Nephron progenitor cell (in vitro differentiated cells): Measurements from ENCODE around the gene HIVEP3.

Experiments
- DNase-seq: peaks from one replicate; pipeline ENCODE4 v3.0.0; 2021
- H3K27ac Mint-ChIP-seq: 2 replicates; pipeline ENCODE4 v1.8.0; 2021; ENCODE audit warnings: mild to moderate bottlenecking, moderate library complexity, mixed read lengths
- H3K27me3 Mint-ChIP-seq: 2 replicates; pipeline ENCODE4 v1.8.0; 2021; ENCODE audit warnings: mild to moderate bottlenecking, low read depth, mixed read lengths; ENCODE audit not compliant: poor library complexity
- H3K36me3 Mint-ChIP-seq: 2 replicates; pipeline ENCODE4 v1.8.0; 2021; ENCODE audit warnings: low read depth, mixed read lengths
- H3K4me1 Mint-ChIP-seq: 2 replicates; pipeline ENCODE4 v1.8.0; 2021; ENCODE audit warnings: mixed read lengths
- H3K4me3 Mint-ChIP-seq: 2 replicates; pipeline ENCODE4 v1.8.0; 2021; ENCODE audit warnings: mild to moderate bottlenecking, moderate library complexity, mixed read lengths
- H3K9me3 Mint-ChIP-seq: 2 replicates; pipeline ENCODE4 v1.8.0; 2021; ENCODE audit warnings: mild to moderate bottlenecking, moderate library complexity, mixed read lengths
- CTCF ChIP-seq: fragments of 200-600 bp; sonication (generic); IDR thresholded peaks from 2 replicates; pipeline ENCODE4 v1.5.0; 2021; ENCODE audit warnings: antibody characterized with exemption

HIVEP3 gene

GRCh38 chr1:41537251-41537650 lies 381.5 kb downstream of the HIVEP3 start:
- H3K27ac Mint-ChIP-seq, result no peak overlapping the region
- no peak overlapping the region for H3K4me3 Mint-ChIP-seq
- peaks cover 49% of the 10 kb centered on the region for H3K4me1 Mint-ChIP-seq
- TF ChIP-seq CTCF, result no peak
- peaks cover 27% of the 10 kb centered on the region for H3K27me3 Mint-ChIP-seq
- H3K9me3 Mint-ChIP-seq, result no peaks in the 10 kb centered on the region
- no peak for DNase-seq
- H3K36me3 Mint-ChIP-seq, result no peaks in the 10 kb centered on the region

GRCh38 chr1:41536361-41536802 lies 382.3 kb downstream of the HIVEP3 start:
- peaks cover 49% of the 10 kb centered on the region for H3K4me1 Mint-ChIP-seq
- H3K36me3 Mint-ChIP-seq, result no peaks in the 10 kb centered on the region
- no peak overlapping the region for H3K27ac Mint-ChIP-seq
- TF ChIP-seq CTCF, result no peak
- no peak for DNase-seq
- H3K4me3 Mint-ChIP-seq, result peak overlapping the region; percentile 30
- peaks cover 26% of the 10 kb centered on the region for H3K27me3 Mint-ChIP-seq
- H3K9me3 Mint-ChIP-seq, result no peaks in the 10 kb centered on the region

DNA sequence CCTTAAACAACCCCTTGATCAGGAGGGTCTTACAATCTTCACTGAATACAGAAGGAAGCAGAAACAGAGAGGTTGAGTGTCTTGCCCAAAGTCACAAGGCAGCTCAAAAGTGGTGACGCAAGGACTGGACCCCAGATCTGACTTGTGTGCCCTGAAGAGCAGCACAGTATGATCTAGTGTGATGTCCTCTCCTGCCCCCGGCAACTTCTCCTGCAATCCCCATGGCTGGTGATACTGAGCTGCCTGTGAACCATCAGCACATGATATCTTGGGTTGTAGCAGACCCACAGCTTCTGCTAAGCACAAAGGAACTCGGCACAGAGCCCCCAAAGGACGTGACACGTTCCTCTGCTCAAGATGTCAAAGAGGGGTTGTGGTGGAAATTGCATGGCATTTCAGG lies 383.0 kb downstream of the HIVEP3 start:
- H3K9me3 Mint-ChIP-seq, result peaks cover 5% of the 10 kb centered on the region
- no peak overlapping the region for H3K27ac Mint-ChIP-seq
- no peaks in the 10 kb centered on the region for H3K36me3 Mint-ChIP-seq
- H3K4me1 Mint-ChIP-seq, result peaks cover 49% of the 10 kb centered on the region
- peaks cover 28% of the 10 kb centered on the region for H3K27me3 Mint-ChIP-seq
- no peak overlapping the region for H3K4me3 Mint-ChIP-seq
- no peak for TF ChIP-seq CTCF
- DNase-seq, result no peak

DNA sequence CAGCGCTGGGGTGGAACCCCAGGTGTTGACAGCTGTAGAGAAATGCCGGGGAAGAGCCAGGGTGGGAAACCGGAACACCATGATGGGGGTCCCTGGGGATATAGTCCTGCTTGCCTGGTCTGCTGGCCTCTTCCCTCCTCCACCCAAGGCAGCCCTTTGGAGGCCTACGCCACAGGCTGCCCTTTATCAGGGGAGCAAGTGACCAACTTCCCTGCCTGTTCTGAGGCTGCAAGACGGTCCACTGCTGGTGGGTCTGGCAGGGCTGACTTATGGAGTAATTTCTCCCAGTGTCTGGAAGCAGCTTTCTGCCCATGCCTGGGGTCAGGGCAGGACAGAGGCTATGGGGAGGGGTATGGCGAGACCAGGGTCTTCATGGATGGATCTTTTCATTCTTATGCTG lies 383.4 kb downstream of the HIVEP3 start:
- no peak overlapping the region for H3K27ac Mint-ChIP-seq
- no peaks in the 10 kb centered on the region for H3K36me3 Mint-ChIP-seq
- no peak overlapping the region for H3K4me3 Mint-ChIP-seq
- H3K27me3 Mint-ChIP-seq, result peaks cover 28% of the 10 kb centered on the region
- no peak for DNase-seq
- peaks cover 5% of the 10 kb centered on the region for H3K9me3 Mint-ChIP-seq
- H3K4me1 Mint-ChIP-seq, result peaks cover 49% of the 10 kb centered on the region
- no peak for TF ChIP-seq CTCF

DNA sequence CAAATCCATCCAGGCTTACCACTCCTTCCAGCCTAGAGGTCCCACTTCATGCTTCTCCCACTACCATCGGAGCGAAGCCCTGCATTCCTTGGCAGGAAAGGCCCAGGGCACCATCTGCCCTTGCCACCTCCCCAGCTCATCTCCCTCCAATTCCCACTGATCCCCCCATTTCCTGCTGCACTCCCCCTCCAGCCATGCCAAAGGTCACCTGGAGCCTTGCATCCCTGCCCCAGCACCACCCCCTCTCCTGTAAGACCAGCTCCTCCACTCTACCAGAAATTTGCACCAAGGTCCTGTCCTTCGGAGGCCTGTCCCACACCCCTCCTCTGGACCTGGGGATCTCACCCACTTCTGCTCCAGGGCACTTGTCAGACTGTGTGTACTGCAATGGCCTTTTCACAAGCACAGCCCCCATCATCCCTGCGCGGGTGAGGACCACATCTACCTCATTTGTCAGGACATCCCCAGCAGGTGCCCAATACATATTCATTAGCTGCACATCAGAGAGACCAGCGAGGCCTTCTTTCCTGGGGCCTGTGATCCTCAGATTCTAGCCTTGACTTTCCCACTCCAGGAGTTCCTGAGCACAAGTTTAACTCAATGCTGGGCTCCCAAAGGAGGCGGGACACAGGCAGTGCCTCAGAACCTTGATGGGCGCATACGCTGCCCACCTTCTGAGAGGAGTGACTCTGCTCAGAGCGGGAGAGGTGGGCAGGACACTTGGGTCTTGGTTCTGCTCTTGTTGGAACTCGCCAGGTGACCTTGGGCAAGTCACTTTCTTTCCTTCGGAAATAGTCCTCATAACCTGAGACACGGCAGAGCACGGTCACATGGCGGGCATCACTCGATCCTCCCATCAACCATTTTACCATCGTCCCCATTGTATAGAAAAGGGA lies 384.3 kb downstream of the HIVEP3 start:
- TF ChIP-seq CTCF, result no peak
- H3K9me3 Mint-ChIP-seq, result peaks cover 9% of the 10 kb centered on the region
- peak overlapping the region; percentile 23 for H3K27ac Mint-ChIP-seq
- H3K36me3 Mint-ChIP-seq, result no peaks in the 10 kb centered on the region
- H3K27me3 Mint-ChIP-seq, result peaks cover 32% of the 10 kb centered on the region
- H3K4me3 Mint-ChIP-seq, result no peak overlapping the region
- peaks cover 45% of the 10 kb centered on the region for H3K4me1 Mint-ChIP-seq
- no peak for DNase-seq

GRCh38 chr1:41533731-41534080 lies 385.0 kb downstream of the HIVEP3 start:
- Mint-ChIP-seq H3K4me1 (peaks cover 40% of the 10 kb centered on the region), H3K27me3 (peaks cover 32% of the 10 kb centered on the region), H3K27ac (no peak overlapping the region), H3K36me3 (no peaks in the 10 kb centered on the region), H3K4me3 (no peak overlapping the region), H3K9me3 (peaks cover 9% of the 10 kb centered on the region)
- DNase-seq, result no peak
- TF ChIP-seq CTCF, result no peak
